Fibroblast of mammary gland (primary cell): ENCODE results near the gene LARP6.

Experiments used
- DNase-seq: peaks from one replicate; pipeline ENCODE4 v3.0.0-alpha.2; 2010; ENCODE audit warnings: low read depth
- H3K4me3 ChIP-seq: 2 replicates; pipeline ENCODE4 v1.5.1; 2011; ENCODE audit warnings: low read depth, mild to moderate bottlenecking, low read length, moderate library complexity; ENCODE audit not compliant: control insufficient read depth
- TF ChIP-seq, protein P1 (sequence below): conservative IDR thresholded peaks from 2 replicates; pipeline ENCODE4 v1.5.1; 2011; ENCODE audit warnings: low read depth, low read length, inconsistent platforms; ENCODE audit not compliant: control insufficient read depth, insufficient read depth

The LARP6 gene

GRCh38 chr15:70852501-70853317, 1.2 kb downstream of the LARP6 start:
- peak overlapping the region; percentile 74 for H3K4me3 ChIP-seq
- TF ChIP-seq, protein P1, sequence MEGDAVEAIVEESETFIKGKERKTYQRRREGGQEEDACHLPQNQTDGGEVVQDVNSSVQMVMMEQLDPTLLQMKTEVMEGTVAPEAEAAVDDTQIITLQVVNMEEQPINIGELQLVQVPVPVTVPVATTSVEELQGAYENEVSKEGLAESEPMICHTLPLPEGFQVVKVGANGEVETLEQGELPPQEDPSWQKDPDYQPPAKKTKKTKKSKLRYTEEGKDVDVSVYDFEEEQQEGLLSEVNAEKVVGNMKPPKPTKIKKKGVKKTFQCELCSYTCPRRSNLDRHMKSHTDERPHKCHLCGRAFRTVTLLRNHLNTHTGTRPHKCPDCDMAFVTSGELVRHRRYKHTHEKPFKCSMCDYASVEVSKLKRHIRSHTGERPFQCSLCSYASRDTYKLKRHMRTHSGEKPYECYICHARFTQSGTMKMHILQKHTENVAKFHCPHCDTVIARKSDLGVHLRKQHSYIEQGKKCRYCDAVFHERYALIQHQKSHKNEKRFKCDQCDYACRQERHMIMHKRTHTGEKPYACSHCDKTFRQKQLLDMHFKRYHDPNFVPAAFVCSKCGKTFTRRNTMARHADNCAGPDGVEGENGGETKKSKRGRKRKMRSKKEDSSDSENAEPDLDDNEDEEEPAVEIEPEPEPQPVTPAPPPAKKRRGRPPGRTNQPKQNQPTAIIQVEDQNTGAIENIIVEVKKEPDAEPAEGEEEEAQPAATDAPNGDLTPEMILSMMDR = no peak

GRCh38 chr15:70851889-70852288, 2.1 kb downstream of the LARP6 start:
- DNase-seq = no peak
- H3K4me3 ChIP-seq = peak overlapping the region; percentile 74
- TF ChIP-seq, protein P1 = no peak

More at GRCh38 chr15:70852501-70853317, 1.2 kb downstream of the LARP6 start:
- DNase-seq = peak; percentile 95

GRCh38 chr15:70845602-70846360, 8.2 kb downstream of the LARP6 start:
- no peak overlapping the region for H3K4me3 ChIP-seq
- no peak for DNase-seq
- TF ChIP-seq, protein P1 = no peak

DNA sequence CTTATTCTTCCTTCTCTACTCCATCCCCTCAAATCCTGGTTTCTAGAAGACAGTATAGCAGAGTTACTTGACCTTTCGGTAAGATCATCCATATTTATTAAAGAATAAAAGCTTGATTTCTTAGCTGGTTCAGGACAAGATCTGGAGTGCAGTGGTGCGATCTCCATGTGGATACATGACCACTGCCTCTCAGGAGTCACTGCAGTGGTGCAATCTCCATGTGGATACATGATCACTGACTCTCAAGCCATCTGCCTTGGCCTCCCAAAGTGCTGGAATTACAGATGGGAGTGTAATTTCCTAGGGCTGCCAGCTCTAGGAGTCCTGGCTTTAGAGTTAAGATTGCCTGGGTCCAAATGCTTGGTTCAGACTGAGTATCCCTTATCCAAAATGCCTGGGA, 16.5 kb downstream of the LARP6 start:
- TF ChIP-seq, protein P1 = no peak
- DNase-seq = no peak

DNA sequence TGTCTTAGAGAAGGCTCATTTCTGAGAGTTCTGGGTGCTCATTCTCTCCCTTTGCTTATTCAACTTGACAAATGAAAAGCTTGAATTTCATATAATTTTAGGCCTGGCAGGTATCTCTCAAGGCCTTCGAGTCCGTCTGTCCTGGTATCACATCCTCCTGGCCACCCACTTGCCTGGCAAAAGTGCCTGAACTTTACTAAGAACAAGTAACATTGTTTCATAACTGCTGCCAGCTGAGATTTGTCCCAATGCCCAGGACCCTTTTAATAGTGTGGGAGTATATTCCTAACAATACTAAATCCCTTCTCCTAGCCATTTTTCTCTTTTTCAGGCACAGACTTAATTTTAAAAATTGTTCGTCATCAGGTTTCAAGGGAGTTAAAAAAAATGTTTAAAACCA, 18.1 kb downstream of the LARP6 start:
- TF ChIP-seq, protein P1 = no peak
- H3K4me3 ChIP-seq = no peak overlapping the region
- no peak for DNase-seq

More for the DNA sequence above, 16.5 kb downstream of the LARP6 start:
- H3K4me3 ChIP-seq = no peak overlapping the region

DNA sequence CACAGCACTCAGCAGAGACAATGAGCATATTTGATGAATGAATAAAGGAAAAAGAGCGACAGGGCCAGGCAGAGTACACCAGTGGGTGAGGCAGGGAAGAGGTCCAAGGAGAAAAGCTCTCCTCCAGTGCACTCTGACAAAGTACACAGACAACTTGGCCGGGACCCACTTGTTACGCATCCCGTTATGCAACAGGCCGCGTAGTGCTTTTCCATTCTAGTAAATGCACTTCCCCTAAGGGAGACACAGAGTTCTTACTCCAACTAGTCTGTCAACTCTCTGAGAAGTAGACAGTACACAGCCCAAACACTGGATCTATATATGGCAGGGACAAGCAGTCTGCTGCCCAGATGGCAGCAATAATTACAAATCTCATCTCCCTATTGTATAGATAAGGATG, 18.5 kb downstream of the LARP6 start:
- DNase-seq = peak; percentile 84
- TF ChIP-seq, protein P1 = no peak
- no peak overlapping the region for H3K4me3 ChIP-seq
